ENCODE measurements around the gene TNIP2.

Gene TNIP2

GRCh38 chr4:2755821-2756690, at the start of gene TNIP2:
Gene TNIP2, minus strand, starts transcription at chr4:2756336. Its CDS starts 47 bp downstream, at chr4:2756289.
- peak within 1 kb of the TSS; percentile 93 for H3K9ac ChIP-seq (ENCODE audit: low read length)
- peak; percentile 94 for DNase-seq (ENCODE audit: low read depth)
- H3K4me3 ChIP-seq (ENCODE audit: low read length), result peak within 1 kb of the TSS; percentile 90
- H3K4me1 ChIP-seq (ENCODE audit: control insufficient read depth, insufficient read depth, low read length), result peaks cover 9% of the 10 kb centered on the region
- H3K36me3 ChIP-seq (ENCODE audit: control insufficient read depth, insufficient read depth, low read length, severe bottlenecking), result peaks cover 8% of the 10 kb centered on the region
- no peaks in the 10 kb centered on the region for H3K27me3 ChIP-seq (replicated peaks; ENCODE audit: control insufficient read depth, insufficient read depth, low read length)
- H3K9me3 ChIP-seq (ENCODE audit: control insufficient read depth, low read length), result no peaks in the 10 kb centered on the region

- Histone ChIP-seq H3K27me3 (replicated peaks; ENCODE audit: control insufficient read depth, insufficient read depth, low read length) (no peaks in the 10 kb centered on the region), H3K4me3 (ENCODE audit: low read length) (no peak overlapping the region), H3K36me3 (ENCODE audit: control insufficient read depth, insufficient read depth, low read length, severe bottlenecking) (no peaks in the 10 kb centered on the region), H3K4me1 (ENCODE audit: control insufficient read depth, insufficient read depth, low read length) (peaks cover 78% of the 10 kb centered on the region), H3K9me3 (ENCODE audit: control insufficient read depth, low read length) (no peaks in the 10 kb centered on the region), H3K9ac (ENCODE audit: low read length) (peak overlapping the region; percentile 73)
- DNase-seq (ENCODE audit: low read depth), result no peak
These were observed 48.9 kb upstream of the TNIP2 start for GRCh38 chr4:2804973-2805501.

GRCh38 chr4:2804449-2804972, 48.4 kb upstream of the TNIP2 start:
- no peak for DNase-seq (ENCODE audit: low read depth)
- no peaks in the 10 kb centered on the region for H3K9me3 ChIP-seq (ENCODE audit: control insufficient read depth, low read length)

GRCh38 chr4:2803624-2804448, 47.7 kb upstream of the TNIP2 start:
- no peaks in the 10 kb centered on the region for H3K27me3 ChIP-seq (replicated peaks; ENCODE audit: control insufficient read depth, insufficient read depth, low read length)
- H3K4me1 ChIP-seq (ENCODE audit: control insufficient read depth, insufficient read depth, low read length), result peaks cover 74% of the 10 kb centered on the region
- H3K36me3 ChIP-seq (ENCODE audit: control insufficient read depth, insufficient read depth, low read length, severe bottlenecking), result no peaks in the 10 kb centered on the region
- H3K9ac ChIP-seq (ENCODE audit: low read length), result peak overlapping the region; percentile 45
- H3K9me3 ChIP-seq (ENCODE audit: control insufficient read depth, low read length), result no peaks in the 10 kb centered on the region
- no peak for DNase-seq (ENCODE audit: low read depth)
- H3K4me3 ChIP-seq (ENCODE audit: low read length), result no peak overlapping the region

More at GRCh38 chr4:2804449-2804972, 48.4 kb upstream of the TNIP2 start:
- peak overlapping the region; percentile 45 for H3K9ac ChIP-seq (ENCODE audit: low read length)
- no peak overlapping the region for H3K4me3 ChIP-seq (ENCODE audit: low read length)
- no peaks in the 10 kb centered on the region for H3K36me3 ChIP-seq (ENCODE audit: control insufficient read depth, insufficient read depth, low read length, severe bottlenecking)
- H3K27me3 ChIP-seq (replicated peaks; ENCODE audit: control insufficient read depth, insufficient read depth, low read length), result no peaks in the 10 kb centered on the region
- H3K4me1 ChIP-seq (ENCODE audit: control insufficient read depth, insufficient read depth, low read length), result peaks cover 77% of the 10 kb centered on the region

- Histone ChIP-seq H3K4me1 (ENCODE audit: control insufficient read depth, insufficient read depth, low read length) (peaks cover 74% of the 10 kb centered on the region), H3K4me3 (ENCODE audit: low read length) (no peak overlapping the region)
- no peak for DNase-seq (ENCODE audit: low read depth)
These were observed 46.7 kb upstream of the TNIP2 start for GRCh38 chr4:2802618-2803531.

GRCh38 chr4:2800691-2801596, 44.8 kb upstream of the TNIP2 start:
- Histone ChIP-seq H3K4me3 (ENCODE audit: low read length) (peak overlapping the region; percentile 60), H3K9me3 (ENCODE audit: control insufficient read depth, low read length) (no peaks in the 10 kb centered on the region), H3K4me1 (ENCODE audit: control insufficient read depth, insufficient read depth, low read length) (peaks cover 66% of the 10 kb centered on the region), H3K36me3 (ENCODE audit: control insufficient read depth, insufficient read depth, low read length, severe bottlenecking) (peaks cover 5% of the 10 kb centered on the region), H3K27me3 (replicated peaks; ENCODE audit: control insufficient read depth, insufficient read depth, low read length) (no peaks in the 10 kb centered on the region), H3K9ac (ENCODE audit: low read length) (peak overlapping the region; percentile 88)
- DNase-seq (ENCODE audit: low read depth), result peak; percentile 78

More at GRCh38 chr4:2802618-2803531, 46.7 kb upstream of the TNIP2 start:
- Histone ChIP-seq H3K9ac (ENCODE audit: low read length) (no peak overlapping the region), H3K9me3 (ENCODE audit: control insufficient read depth, low read length) (no peaks in the 10 kb centered on the region), H3K27me3 (replicated peaks; ENCODE audit: control insufficient read depth, insufficient read depth, low read length) (no peaks in the 10 kb centered on the region), H3K36me3 (ENCODE audit: control insufficient read depth, insufficient read depth, low read length, severe bottlenecking) (no peaks in the 10 kb centered on the region)

- DNase-seq (ENCODE audit: low read depth), result no peak
- Histone ChIP-seq H3K4me1 (ENCODE audit: control insufficient read depth, insufficient read depth, low read length) (peaks cover 64% of the 10 kb centered on the region), H3K9me3 (ENCODE audit: control insufficient read depth, low read length) (no peaks in the 10 kb centered on the region), H3K27me3 (replicated peaks; ENCODE audit: control insufficient read depth, insufficient read depth, low read length) (no peaks in the 10 kb centered on the region), H3K9ac (ENCODE audit: low read length) (peak overlapping the region; percentile 88), H3K4me3 (ENCODE audit: low read length) (peak overlapping the region; percentile 60), H3K36me3 (ENCODE audit: control insufficient read depth, insufficient read depth, low read length, severe bottlenecking) (peaks cover 5% of the 10 kb centered on the region)
These were observed 44.0 kb upstream of the TNIP2 start for GRCh38 chr4:2799971-2800690.

GRCh38 chr4:2799224-2799911, 43.2 kb upstream of the TNIP2 start:
- no peaks in the 10 kb centered on the region for H3K9me3 ChIP-seq (ENCODE audit: control insufficient read depth, low read length)
- H3K4me3 ChIP-seq (ENCODE audit: low read length), result no peak overlapping the region
- no peaks in the 10 kb centered on the region for H3K27me3 ChIP-seq (replicated peaks; ENCODE audit: control insufficient read depth, insufficient read depth, low read length)
- H3K4me1 ChIP-seq (ENCODE audit: control insufficient read depth, insufficient read depth, low read length), result peaks cover 66% of the 10 kb centered on the region
- peaks cover 5% of the 10 kb centered on the region for H3K36me3 ChIP-seq (ENCODE audit: control insufficient read depth, insufficient read depth, low read length, severe bottlenecking)
- DNase-seq (ENCODE audit: low read depth), result no peak
- H3K9ac ChIP-seq (ENCODE audit: low read length), result peak overlapping the region; percentile 45

Measured in adipocyte (in vitro differentiated cells).